AG10803 (cell line): Measurements from ENCODE around the gene CLDN22.
"Not testable (repeated sequence)": the region's sequence is repeated elsewhere in the genome, so short reads cannot be mapped to it uniquely, and the experiment has no call there.

Experiments used
- DNase-seq: peaks from one replicate; pipeline ENCODE4 v3.0.0; 2010; ENCODE audit warnings: low read depth
- H3K4me3 ChIP-seq: 2 replicates; pipeline ENCODE4 v1.5.1; 2011; ENCODE audit warnings: mild to moderate bottlenecking, low read length, control low read depth
- TF ChIP-seq, protein P1 (sequence below): conservative IDR thresholded peaks from 2 replicates; pipeline ENCODE4 v1.5.1; 2011; ENCODE audit warnings: mild to moderate bottlenecking, low read length, control low read depth, inconsistent platforms

The CLDN22 gene

DNA sequence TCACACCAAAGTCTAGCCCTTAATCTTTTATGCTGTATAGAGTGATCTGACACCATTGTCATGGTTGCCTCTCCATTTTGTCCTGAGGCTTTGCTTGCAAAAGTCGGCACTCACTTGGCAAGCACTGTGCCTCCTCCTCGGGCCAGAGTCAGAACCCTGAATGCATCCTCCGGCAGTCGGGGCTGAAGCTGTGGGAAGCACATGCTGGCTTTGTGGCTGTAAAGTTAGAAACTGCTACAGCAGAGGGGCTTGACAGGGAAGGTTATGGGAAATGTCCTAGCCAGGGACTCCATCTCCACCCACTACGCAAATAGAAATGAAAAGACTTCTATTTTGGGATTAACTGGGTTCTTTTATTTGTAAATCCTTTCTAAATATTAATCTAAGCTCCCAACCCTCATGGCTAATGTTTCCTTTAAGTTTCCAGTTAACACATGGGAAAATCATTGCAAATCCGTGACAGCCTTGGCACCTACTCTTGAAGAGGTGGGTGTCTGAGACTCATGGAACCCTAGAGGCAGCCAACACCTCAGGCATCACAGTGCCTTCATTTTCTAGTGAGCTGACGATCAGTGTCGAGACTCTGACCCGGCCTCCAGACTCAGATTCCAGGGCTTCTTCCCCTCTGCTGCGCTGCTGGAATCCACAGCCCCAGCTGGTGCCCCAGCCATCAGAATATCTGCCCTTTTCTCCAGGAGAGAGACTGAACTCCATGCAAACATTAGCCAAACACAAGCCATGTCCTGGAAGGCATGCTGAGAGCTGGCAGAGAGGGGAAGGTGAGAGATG is 10.1 kb upstream of the CLDN22 start:
- no peak for DNase-seq
- TF ChIP-seq, protein P1, sequence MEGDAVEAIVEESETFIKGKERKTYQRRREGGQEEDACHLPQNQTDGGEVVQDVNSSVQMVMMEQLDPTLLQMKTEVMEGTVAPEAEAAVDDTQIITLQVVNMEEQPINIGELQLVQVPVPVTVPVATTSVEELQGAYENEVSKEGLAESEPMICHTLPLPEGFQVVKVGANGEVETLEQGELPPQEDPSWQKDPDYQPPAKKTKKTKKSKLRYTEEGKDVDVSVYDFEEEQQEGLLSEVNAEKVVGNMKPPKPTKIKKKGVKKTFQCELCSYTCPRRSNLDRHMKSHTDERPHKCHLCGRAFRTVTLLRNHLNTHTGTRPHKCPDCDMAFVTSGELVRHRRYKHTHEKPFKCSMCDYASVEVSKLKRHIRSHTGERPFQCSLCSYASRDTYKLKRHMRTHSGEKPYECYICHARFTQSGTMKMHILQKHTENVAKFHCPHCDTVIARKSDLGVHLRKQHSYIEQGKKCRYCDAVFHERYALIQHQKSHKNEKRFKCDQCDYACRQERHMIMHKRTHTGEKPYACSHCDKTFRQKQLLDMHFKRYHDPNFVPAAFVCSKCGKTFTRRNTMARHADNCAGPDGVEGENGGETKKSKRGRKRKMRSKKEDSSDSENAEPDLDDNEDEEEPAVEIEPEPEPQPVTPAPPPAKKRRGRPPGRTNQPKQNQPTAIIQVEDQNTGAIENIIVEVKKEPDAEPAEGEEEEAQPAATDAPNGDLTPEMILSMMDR, result no peak

DNA sequence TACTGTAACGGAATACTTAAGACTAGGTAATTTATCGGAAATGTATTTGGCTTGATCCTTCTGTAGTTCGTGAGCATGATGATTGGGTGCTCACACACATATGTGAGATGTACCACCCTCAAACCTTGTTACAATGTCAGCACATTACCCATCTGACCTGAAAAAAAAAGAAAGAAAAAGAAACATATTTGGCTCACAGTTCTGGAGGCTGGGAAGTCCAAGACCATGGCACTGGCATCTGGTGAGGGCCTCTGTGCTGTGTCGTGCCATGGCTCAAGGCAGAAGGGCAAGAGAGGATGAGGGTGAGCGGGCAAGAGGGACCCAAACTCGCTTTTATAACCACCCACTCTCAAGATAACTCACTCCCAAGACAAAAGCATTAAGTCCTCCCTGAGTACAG is 9.2 kb upstream of the CLDN22 start:
- TF ChIP-seq, protein P1, result no peak
- DNase-seq, result no peak
- H3K4me3 ChIP-seq, result no peak overlapping the region

More for the DNA sequence above, 10.1 kb upstream of the CLDN22 start:
- no peak overlapping the region for H3K4me3 ChIP-seq

DNA sequence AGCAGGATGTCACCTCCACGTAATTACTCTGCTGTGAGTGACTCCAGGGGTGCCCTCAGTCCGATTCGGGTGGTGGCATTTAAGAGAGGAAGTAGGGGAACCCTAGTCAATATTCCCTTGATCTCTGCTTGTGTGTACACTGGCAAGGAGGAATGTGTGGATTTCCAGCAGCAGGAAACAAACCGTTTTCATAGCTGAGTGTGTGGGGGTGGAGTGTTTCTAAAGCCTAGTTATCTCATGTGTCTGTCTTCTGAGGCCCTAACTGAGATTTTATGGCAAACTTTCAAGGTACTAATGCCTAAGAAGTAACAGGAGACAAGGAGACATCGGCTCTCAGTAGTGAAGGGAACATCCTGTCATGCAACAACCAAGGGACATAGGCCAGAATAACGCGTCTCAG is 8.8 kb upstream of the CLDN22 start:
- DNase-seq, result no peak
- TF ChIP-seq, protein P1, result no peak
- no peak overlapping the region for H3K4me3 ChIP-seq

DNA sequence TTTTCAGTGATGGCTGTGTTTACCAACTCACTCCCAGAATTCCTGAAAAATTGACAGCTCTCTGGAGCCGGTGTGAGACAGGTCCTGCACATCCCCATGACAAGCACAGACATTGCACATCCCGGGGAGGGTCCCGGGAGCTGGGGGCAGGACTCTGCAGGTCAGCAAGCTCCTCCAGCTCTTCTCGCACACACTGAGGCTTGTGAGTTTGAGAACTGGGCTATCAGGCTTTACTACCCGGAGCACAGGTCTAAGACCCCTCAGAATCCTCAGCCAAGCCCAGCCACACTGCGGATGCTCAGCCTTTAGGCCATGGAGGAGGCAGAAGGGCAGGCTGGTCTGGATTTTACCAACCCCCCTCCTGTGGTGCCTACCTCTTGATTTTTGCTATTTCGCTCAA is 7.8 kb upstream of the CLDN22 start:
- TF ChIP-seq, protein P1, result no peak
- DNase-seq, result no peak
- no peak overlapping the region for H3K4me3 ChIP-seq

DNA sequence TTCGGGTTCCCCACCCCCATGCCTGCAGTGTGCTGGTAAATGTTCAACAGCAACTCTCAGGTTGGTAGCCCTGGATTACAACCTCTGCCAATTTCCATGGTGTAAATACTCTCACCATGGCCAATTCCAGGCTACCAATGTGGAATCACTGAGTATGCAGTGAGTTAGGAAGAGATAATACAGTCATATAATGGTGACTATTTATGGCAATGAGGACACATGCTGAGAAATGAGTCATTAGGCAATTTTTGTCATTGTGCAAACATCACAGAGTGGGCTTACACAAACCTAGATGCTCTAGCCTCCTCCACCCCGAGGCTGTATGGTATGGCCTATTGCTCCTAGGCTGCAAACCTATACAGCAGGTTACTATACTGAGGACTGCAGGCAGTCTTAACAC is 6.8 kb upstream of the CLDN22 start:
- DNase-seq, result no peak
- TF ChIP-seq, protein P1, result no peak
- no peak overlapping the region for H3K4me3 ChIP-seq

DNA sequence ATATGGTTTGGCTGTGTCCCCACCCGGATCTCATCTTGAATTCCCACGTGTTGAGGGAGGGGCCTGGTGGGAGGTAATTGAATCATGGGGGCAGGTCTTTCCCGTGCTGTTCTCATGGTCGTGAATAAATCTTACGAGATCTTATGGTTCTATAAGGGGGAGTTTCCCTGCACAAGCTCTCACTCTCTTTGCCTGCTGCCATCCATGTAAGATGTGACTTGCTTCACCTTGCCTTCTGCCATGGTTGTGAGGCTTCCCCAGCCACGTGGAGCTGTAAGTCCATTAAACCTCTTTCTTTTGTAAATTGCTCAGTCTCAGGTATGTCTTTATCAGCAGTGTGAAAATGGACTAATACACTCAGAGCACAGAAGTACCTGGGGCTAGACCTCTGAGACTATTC is 6.3 kb upstream of the CLDN22 start:
- not testable (repeated sequence) for DNase-seq, H3K4me3 ChIP-seq

DNA sequence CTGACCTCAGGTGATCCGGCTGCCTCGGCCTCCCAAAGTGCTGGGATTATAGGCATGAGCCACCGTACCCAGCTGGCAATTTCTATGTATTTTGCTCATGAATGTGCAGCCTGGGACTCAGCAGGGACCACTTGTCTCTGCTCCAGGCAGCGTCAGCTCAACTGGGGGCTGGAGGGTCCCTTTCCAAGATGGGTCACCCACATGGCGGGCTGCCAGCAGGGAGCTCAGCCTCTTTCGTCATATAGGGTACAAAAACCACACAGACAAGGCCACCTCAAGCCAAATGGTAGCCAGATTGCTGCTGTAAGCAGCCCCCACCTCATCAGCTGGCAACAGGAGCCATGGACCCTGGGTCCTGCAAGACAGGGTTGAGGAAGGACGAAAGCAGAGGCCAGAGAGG is 4.5 kb upstream of the CLDN22 start:
- TF ChIP-seq, protein P1, result no peak
- no peak for DNase-seq
- H3K4me3 ChIP-seq, result no peak overlapping the region

DNA sequence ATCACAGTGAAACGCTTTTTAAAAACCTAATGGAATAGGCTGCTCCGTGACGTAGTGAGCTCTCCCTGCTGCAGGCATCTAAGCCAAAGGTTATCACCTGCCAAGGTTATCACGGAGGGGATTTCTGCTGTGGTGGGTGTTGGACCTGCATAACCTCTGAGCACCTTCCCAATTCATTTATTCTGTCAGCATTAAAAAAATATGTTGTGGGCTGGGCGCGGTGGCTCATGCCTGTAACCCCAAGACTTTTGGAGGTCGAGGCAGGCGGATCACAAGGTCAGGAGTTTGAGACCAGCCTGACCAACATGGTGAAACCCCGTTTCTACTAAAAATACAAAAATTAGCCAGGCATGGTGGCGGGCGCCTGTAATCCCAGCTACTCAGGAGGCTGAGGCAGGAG is 4.0 kb upstream of the CLDN22 start:
- DNase-seq, result not testable (repeated sequence)

More for the DNA sequence above, 4.0 kb upstream of the CLDN22 start:
- H3K4me3 ChIP-seq, result not testable (repeated sequence)
